Measurements from ENCODE around the gene ECSCR.

GRCh38 chr5:139495638-139496435, 33.3 kb upstream of the ECSCR start:
- TF ChIP-seq CTCF (IDR thresholded peaks at IDR 0.05; ENCODE audit: poor library complexity, severe bottlenecking) (no peak), REST (IDR thresholded peaks at IDR 0.05; ENCODE audit: borderline replicate concordance) (no peak)

Data from neural cell (in vitro differentiated cells).